Hair follicular keratinocyte (primary cell): ENCODE results near the gene NUDT14. TPM values are rescaled to one million over a fixed set of nuclear protein-coding genes. Genes with fewer than 3 reads are reported as not detected.

ENCODE experiments used
- total RNA-seq: library from RNA; depleted of rRNA; stranded (reverse); fragments of >200 nt; gene quantifications from 2 replicates; pipeline ENCODE4 v1.2.3, GENCODE V29; 2015

The NUDT14 gene
- total RNA-seq = 10.4 and 17.0 TPM in 2 replicates

DNA sequence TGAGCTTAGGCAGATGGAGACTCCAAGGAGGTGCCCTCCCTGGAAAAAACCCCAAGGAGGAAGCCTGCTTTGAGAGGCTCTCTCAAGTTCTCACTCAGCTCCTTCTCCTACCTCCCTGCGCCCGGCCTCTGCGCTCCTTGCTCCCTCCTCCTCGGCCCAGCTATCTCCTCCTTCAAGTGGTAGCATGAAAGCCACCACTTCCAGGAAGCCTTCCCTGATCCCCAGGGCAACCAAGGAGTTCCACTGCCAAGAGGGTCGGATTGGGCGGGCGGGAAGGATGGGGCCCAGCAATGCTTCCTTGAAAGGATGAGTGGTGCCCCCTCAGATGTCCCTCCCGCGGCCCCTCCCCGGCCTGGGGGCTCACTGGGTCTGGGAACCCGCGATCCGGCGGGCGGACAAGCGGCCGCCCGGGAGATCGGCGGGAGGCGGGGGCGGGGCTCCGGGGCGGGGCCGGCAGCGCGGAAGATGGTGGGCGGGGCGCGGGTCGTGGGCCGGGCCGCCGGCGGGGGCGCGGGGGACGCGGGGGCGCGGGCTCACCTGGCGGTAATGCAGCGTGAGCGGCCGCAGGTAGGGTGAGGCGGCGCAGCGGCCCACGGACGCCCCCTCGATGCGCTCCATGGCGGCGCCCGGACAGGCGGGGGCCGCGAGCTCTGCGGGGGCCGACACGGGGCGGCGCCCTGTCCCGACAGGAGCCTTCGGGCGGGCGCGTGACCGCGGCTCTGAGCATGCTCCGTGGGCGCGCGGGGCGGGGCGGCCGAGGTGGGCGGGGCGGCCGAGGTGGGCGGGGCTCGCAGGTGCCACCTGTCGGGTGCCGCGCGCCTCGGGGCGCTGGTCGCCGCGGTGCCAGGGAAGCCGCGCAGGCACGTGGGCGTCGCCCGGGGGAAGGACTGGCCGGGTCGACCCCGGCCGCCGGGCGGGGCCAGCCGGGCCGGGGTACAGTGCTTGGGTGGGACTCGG is at the start of gene NUDT14:
Gene NUDT14, minus strand, starts transcription at position 721 of the 957 bp plus-strand sequence. Its CDS starts 103 bp downstream, at position 618.

GRCh38 chr14:105168496-105168978 is 12.6 kb downstream of the NUDT14 start, which contains the start of gene JAG2:
TSS of gene JAG2 (minus strand) at chr14:105168776. CDS start at chr14:105168420, 356 bp downstream.

Other genes with a start within 250 kb of the NUDT14 start
- gene AHNAK2, start 202.9 kb downstream of the NUDT14 start, total RNA-seq = 45.8 and 198 TPM in 2 replicates
- gene CLBA1, start 195.5 kb downstream of the NUDT14 start, total RNA-seq = 7.3 and 7.9 TPM in 2 replicates
- 30.6 and 60.8 TPM in 2 replicates for gene CDCA4, start 160.2 kb downstream of the NUDT14 start, total RNA-seq
- gene GPR132, start 115.9 kb downstream of the NUDT14 start, total RNA-seq = not detected in 2 replicates
- gene JAG2, start 12.5 kb downstream of the NUDT14 start, total RNA-seq = 48.9 and 61.6 TPM in 2 replicates
- 56.4 and 58.4 TPM in 2 replicates for gene BTBD6, start 67.2 kb upstream of the NUDT14 start, total RNA-seq
- 19.5 and 26.4 TPM in 2 replicates for gene BRF1, start 119.7 kb upstream of the NUDT14 start, total RNA-seq
- 31.4 and 53.8 TPM in 2 replicates for gene PACS2, start 133.4 kb upstream of the NUDT14 start, total RNA-seq
- not detected in 2 replicates for gene TEX22, start 217.2 kb upstream of the NUDT14 start, total RNA-seq
- 46.4 and 46.8 TPM in 2 replicates for gene MTA1, start 238.5 kb upstream of the NUDT14 start, total RNA-seq